Measurements from ENCODE around the gene SMOC1.
A peak's percentile ranks its signal among the peaks of the same experiment; 100 is the strongest.

The SMOC1 gene

GRCh38 chr14:69865701-69866365, 13.4 kb upstream of the SMOC1 start:
- no peak for DNase-seq

GRCh38 chr14:69868363-69868963, 10.8 kb upstream of the SMOC1 start:
- no peak for DNase-seq

GRCh38 chr14:69870613-69871012, 8.6 kb upstream of the SMOC1 start:
- no peak for DNase-seq

DNA sequence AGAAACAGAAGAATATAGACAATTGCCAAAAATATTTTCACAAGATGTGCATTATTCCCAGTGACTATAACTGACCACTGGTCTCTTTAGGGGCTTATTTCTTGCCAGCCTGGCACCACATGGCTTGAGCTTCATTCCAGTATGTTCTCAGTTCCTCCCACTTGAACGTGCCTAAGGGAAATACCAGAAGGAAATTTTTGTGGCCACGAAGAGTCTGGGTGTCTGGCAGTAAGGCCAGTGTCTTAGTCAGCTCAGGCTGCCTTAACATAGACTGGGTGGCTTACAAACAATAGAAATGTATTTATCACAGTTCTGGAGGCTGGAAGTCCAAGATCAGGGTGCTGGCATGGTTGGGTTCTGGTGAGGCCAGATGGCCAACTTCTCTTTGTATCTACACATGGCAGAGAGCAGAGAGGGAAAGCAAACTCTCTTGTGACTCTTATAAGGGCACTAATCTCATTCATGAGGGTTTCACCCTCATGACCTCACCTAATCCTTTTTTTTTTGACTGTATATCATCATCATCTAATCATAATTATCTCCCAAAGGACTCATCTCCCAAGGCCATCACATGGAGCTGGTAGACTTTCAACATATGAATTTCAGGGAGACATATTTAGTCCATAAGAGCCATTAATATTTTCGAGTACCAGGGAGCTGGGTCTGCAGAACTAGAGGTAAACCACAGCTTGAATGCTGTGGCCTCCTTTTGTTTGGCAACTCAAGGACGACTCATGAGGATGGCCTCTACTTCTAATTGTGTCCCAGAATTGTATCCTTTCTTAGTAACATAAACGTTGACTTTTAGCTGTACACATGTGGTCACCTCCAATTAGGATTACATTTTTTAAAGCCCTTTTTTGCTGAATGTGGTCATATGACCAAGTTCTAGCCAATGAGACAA, 5.1 kb upstream of the SMOC1 start:
- DNase-seq, result no peak

GRCh38 chr14:69876221-69876847, 2.9 kb upstream of the SMOC1 start:
- DNase-seq, result no peak

DNA sequence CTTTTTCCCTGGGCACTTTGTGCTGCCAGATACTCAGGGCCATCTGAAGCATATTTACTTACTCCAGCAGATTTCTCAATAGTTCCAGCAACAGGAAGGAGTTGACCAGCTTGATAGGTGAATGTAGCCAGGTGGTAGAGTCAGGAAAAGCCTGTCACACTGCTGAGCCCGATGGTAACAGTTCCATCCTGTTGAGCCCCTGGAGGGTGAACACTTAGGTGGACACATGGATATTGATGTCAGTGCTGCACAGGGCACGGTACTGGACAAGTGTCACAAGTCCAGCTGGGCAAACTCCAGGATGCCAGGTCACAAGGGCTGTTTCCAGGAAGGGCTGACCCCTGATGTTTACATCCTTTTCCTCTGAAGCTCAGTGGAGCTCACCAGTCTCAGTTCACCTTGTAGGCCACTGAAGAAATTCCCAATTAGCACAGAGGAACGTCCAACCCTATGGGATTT, 2.3 kb upstream of the SMOC1 start:
- no peak for DNase-seq

- peak; percentile 8 to 20 for DNase-seq
Measured at GRCh38 chr14:69877492-69877891, 1.7 kb upstream of the SMOC1 start.

GRCh38 chr14:69878251-69878650, 965 bp upstream of the SMOC1 start:
- DNase-seq, result no peak

- no peak for DNase-seq
Measured at GRCh38 chr14:69880044-69880487, 850 bp downstream of the SMOC1 start.

GRCh38 chr14:69880893-69881292, 1.7 kb downstream of the SMOC1 start:
- no peak for DNase-seq

DNA sequence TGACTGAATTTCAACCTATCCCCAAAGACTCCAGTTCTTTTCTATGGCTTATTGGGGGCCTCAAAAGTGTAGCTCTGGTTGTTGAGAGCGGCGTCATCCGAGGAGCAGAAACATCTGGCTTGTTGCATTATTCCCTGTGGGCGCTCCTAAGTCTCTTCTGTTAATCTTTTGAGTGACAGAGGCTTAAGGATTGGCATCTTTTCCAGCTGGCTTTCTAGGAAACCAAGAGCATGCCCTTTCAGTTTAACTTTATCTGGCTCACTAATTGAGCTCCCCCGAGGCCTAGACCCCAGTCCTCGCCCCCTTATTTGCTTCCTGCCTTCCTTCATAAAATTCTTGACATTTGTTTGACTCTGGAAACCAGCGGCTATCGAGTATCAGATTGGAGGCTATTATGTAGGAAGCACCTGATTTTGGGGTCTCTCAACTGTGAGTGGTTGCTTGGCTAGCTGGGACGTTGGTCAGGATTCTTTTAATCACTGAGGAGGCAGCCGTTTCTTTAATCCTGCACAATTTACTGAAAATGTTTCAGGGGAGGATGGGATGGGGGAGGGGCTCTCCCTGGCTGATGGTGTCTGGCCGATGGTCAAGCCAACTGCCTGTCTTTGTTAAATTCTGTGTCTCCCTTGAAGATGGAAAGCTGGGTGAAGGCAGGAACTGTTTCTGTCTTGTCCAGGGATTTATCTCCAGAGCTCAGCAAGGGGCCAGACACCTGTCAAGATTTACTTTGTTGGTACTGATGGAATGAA, 3.1 kb downstream of the SMOC1 start:
- DNase-seq, result no peak

- no peak for DNase-seq
Measured at GRCh38 chr14:69882915-69883314, 3.7 kb downstream of the SMOC1 start.

GRCh38 chr14:69886453-69887242, 7.4 kb downstream of the SMOC1 start:
- no peak for DNase-seq

DNA sequence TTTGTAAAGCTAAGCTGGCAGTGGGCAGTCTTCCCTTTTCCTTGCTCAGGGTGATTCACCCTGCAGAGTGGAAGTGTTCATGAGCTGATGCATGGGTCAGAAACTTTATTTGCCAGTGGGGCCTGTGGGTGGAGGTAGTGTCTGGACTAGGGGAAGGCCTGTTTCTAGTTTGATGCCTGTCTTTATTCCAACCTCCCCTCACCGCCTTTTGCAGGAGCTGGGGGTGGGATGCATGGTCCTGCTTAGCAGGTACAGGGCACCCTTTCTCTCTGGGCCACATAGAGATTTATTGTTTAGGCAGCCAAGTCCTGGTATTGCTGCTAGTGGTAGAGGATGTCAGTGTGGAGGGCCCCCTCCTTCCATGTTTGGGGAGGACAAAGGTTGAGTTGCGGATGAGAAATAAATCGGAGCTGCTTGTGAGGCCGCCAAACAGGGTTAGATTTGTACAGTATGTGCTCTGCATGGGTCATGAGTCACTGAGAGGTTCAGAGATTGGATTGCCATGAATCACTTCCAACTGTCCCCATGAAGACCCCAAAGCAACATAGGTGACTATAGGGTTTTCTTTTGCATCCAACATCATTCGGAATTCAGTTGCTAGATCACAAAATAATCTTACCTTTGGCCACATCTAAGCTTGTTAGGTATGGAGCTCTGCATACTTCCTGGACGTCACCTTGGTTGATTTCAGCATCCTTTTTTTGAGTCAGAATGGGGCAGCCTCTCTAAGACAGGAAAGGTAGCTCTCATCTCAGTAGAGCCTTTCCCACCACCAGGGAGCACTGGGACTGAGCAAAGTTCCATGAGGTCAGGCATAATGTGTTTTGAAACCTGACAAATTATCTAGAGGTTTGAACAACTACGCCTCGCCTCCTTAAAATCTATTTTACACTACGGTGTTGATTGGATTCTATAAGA, 8.8 kb downstream of the SMOC1 start:
- DNase-seq, result peak in 1 of 2 donors; percentile 19

GRCh38 chr14:69891422-69891821, 12.2 kb downstream of the SMOC1 start:
- DNase-seq, result no peak

- DNase-seq, result no peak
Measured at GRCh38 chr14:69895109-69895508, 15.9 kb downstream of the SMOC1 start.

DNA sequence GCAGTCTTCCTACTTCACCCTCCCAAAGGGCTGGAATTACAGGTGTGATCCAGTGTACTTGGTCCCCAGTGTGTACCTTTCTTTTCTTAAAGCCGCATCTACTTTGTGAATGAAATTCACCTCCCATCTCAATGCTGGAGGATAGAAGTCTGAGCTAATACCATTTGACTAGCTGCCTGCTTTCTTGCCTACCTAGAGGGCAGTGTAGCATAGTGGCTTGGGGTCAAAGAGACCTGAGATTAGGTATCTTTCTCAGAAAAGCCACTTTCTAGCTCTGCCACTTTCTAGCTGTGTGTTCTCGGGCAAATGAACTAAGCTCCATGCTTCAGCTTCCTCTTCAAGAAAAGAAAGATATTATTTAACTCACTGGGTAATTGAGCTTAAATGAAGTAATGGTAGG, 16.9 kb downstream of the SMOC1 start:
- DNase-seq, result no peak

DNA sequence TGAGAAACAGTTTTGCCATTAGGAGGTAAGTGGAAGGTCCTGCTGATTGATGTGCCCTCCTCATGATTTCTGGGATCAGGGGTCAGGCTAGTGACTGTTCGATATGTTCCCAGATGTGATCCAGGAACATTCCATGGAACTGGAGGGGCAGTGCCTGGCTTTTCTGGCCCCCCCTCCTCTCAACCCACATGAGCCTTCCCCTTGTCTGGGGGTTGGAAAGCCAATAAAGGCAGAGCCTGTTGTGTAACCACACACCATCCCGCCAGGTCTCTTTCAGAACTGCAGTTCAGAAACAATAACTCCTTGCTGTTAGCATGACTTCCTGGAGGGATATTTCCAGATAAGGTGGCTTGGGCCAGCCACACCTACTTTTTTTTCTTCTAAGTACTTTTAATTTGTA, 17.8 kb downstream of the SMOC1 start:
- DNase-seq, result no peak

DNA sequence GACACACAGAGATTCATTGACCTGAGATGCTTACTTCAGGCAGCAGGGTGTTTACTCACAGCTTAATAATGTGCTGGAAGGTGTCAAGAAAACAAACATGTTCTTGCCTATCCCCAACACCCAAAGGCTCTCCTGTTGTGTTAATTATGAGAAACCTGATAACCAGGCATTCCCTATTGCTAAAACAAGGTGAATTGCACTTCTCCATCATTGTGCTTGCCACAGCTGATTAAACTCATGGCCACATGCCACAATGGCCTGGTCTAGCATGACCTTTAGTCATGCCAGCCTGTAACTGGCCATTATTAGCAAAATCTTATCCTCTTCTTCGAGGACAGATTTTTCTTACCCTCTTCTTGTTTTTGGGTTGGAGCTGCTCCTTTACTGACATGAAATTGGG, 21.4 kb downstream of the SMOC1 start:
- no peak for DNase-seq

Measured in inflammatory macrophage (primary cell).